ENCODE data around the gene MAIP1.

Gene MAIP1

GRCh38 chr2:199956062-199956380 lies 639 bp downstream of the MAIP1 start:
- Histone ChIP-seq H3K4me1 (ENCODE audit: low read length) (peaks cover 5% of the 10 kb centered on the region; the same call in 1 of the 2 replicates), H3K9me3 (replicated peaks; ENCODE audit: insufficient read depth, low read length) (no peaks in the 10 kb centered on the region), H3K9me2 (replicated peaks; ENCODE audit: insufficient read depth, low read length) (no peaks in the 10 kb centered on the region), H3K27ac (ENCODE audit: low read length) (peak overlapping the region; percentile 84; the same call in 1 of the 2 replicates), H3K4me3 (ENCODE audit: low read length) (peak overlapping the region; percentile 87), H3K36me3 (replicated peaks; ENCODE audit: insufficient read depth, low read length) (peaks cover 5% of the 10 kb centered on the region; the same call in 1 of the 2 replicates), H3K79me2 (ENCODE audit: low read length) (peaks cover 70% of the 10 kb centered on the region), H3F3A (ENCODE audit: insufficient read depth, low read length) (no peaks in the 10 kb centered on the region), H4K20me1 (ENCODE audit: insufficient read depth, low read length) (no peaks in the 10 kb centered on the region), H2AFZ (ENCODE audit: low read length) (peak overlapping the region; percentile 66), H3K4me2 (ENCODE audit: low read depth, low read length) (peak overlapping the region; percentile 73), H3K27me3 (replicated peaks; ENCODE audit: insufficient read depth, low read length) (no peaks in the 10 kb centered on the region), H3K9ac (ENCODE audit: low read length) (peak overlapping the region; percentile 89)
- no peak for DNase-seq
- TF ChIP-seq EZH2 (optimal IDR thresholded peaks at IDR 0.05; ENCODE audit: low read depth, low read length) (no peak), EZH2phosphoT487 (IDR thresholded peaks at IDR 0.05; ENCODE audit: low read length) (no peak), CTCF (IDR thresholded peaks at IDR 0.05; ENCODE audit: low read length) (no peak)

GRCh38 chr2:199958014-199958413 lies 2.6 kb downstream of the MAIP1 start:
- no peak overlapping the region for H3K9ac ChIP-seq (ENCODE audit: low read length)
- H3K4me2 ChIP-seq (ENCODE audit: low read depth, low read length): no peak overlapping the region
- no peak for DNase-seq
- H3K27ac ChIP-seq (ENCODE audit: low read length): no peak overlapping the region
- H3K9me2 ChIP-seq (replicated peaks; ENCODE audit: insufficient read depth, low read length): no peaks in the 10 kb centered on the region
- H3K36me3 ChIP-seq (replicated peaks; ENCODE audit: insufficient read depth, low read length): peaks cover 13% of the 10 kb centered on the region; the same call in 1 of the 2 replicates
- no peak for TF ChIP-seq EZH2phosphoT487 (IDR thresholded peaks at IDR 0.05; ENCODE audit: low read length)
- H3K4me1 ChIP-seq (ENCODE audit: low read length): peaks cover 5% of the 10 kb centered on the region; the same call in 1 of the 2 replicates
- no peak overlapping the region for H2AFZ ChIP-seq (ENCODE audit: low read length)
- H3K9me3 ChIP-seq (replicated peaks; ENCODE audit: insufficient read depth, low read length): no peaks in the 10 kb centered on the region
- no peaks in the 10 kb centered on the region for H3F3A ChIP-seq (ENCODE audit: insufficient read depth, low read length)
- no peaks in the 10 kb centered on the region for H3K27me3 ChIP-seq (replicated peaks; ENCODE audit: insufficient read depth, low read length)
- H3K79me2 ChIP-seq (ENCODE audit: low read length): peaks cover 59% of the 10 kb centered on the region
- no peak overlapping the region for H3K4me3 ChIP-seq (ENCODE audit: low read length)
- H4K20me1 ChIP-seq (ENCODE audit: insufficient read depth, low read length): no peaks in the 10 kb centered on the region

- peaks cover 17% of the 10 kb centered on the region; the same call in 1 of the 2 replicates for H3K36me3 ChIP-seq (replicated peaks; ENCODE audit: insufficient read depth, low read length)
- no peak overlapping the region for H3K4me2 ChIP-seq (ENCODE audit: low read depth, low read length)
- no peak for TF ChIP-seq EZH2 (optimal IDR thresholded peaks at IDR 0.05; ENCODE audit: low read depth, low read length)
- TF ChIP-seq EZH2phosphoT487 (IDR thresholded peaks at IDR 0.05; ENCODE audit: low read length): no peak
- TF ChIP-seq CTCF (IDR thresholded peaks at IDR 0.05; ENCODE audit: low read length): no peak
These were observed 6.8 kb downstream of the MAIP1 start for GRCh38 chr2:199962203-199962602.

GRCh38 chr2:199966405-199966804 lies 11.0 kb downstream of the MAIP1 start:
- H3K9ac ChIP-seq (ENCODE audit: low read length): no peak overlapping the region
- DNase-seq: no peak
- H3K27ac ChIP-seq (ENCODE audit: low read length): no peak overlapping the region
- TF ChIP-seq EZH2 (optimal IDR thresholded peaks at IDR 0.05; ENCODE audit: low read depth, low read length) (no peak), EZH2phosphoT487 (IDR thresholded peaks at IDR 0.05; ENCODE audit: low read length) (no peak), CTCF (IDR thresholded peaks at IDR 0.05; ENCODE audit: low read length) (no peak)
- no peaks in the 10 kb centered on the region for H3K9me2 ChIP-seq (replicated peaks; ENCODE audit: insufficient read depth, low read length)
- no peaks in the 10 kb centered on the region for H3K9me3 ChIP-seq (replicated peaks; ENCODE audit: insufficient read depth, low read length)
- no peaks in the 10 kb centered on the region for H3K79me2 ChIP-seq (ENCODE audit: low read length)
- no peaks in the 10 kb centered on the region for H3F3A ChIP-seq (ENCODE audit: insufficient read depth, low read length)
- no peak overlapping the region for H2AFZ ChIP-seq (ENCODE audit: low read length)
- H3K27me3 ChIP-seq (replicated peaks; ENCODE audit: insufficient read depth, low read length): no peaks in the 10 kb centered on the region
- H3K4me1 ChIP-seq (ENCODE audit: low read length): no peaks in the 10 kb centered on the region
- no peaks in the 10 kb centered on the region for H4K20me1 ChIP-seq (ENCODE audit: insufficient read depth, low read length)
- H3K4me2 ChIP-seq (ENCODE audit: low read depth, low read length): no peak overlapping the region
- H3K4me3 ChIP-seq (ENCODE audit: low read length): no peak overlapping the region
- peaks cover 12% of the 10 kb centered on the region; the same call in 1 of the 2 replicates for H3K36me3 ChIP-seq (replicated peaks; ENCODE audit: insufficient read depth, low read length)

More at GRCh38 chr2:199962203-199962602, 6.8 kb downstream of the MAIP1 start:
- no peak overlapping the region for H3K9ac ChIP-seq (ENCODE audit: low read length)
- H3F3A ChIP-seq (ENCODE audit: insufficient read depth, low read length): no peaks in the 10 kb centered on the region
- H3K4me1 ChIP-seq (ENCODE audit: low read length): no peaks in the 10 kb centered on the region
- H3K9me2 ChIP-seq (replicated peaks; ENCODE audit: insufficient read depth, low read length): no peaks in the 10 kb centered on the region
- no peak for DNase-seq
- H3K27ac ChIP-seq (ENCODE audit: low read length): no peak overlapping the region
- H2AFZ ChIP-seq (ENCODE audit: low read length): no peak overlapping the region
- H3K27me3 ChIP-seq (replicated peaks; ENCODE audit: insufficient read depth, low read length): no peaks in the 10 kb centered on the region
- no peaks in the 10 kb centered on the region for H4K20me1 ChIP-seq (ENCODE audit: insufficient read depth, low read length)
- H3K4me3 ChIP-seq (ENCODE audit: low read length): no peak overlapping the region
- H3K79me2 ChIP-seq (ENCODE audit: low read length): peaks cover 18% of the 10 kb centered on the region
- no peaks in the 10 kb centered on the region for H3K9me3 ChIP-seq (replicated peaks; ENCODE audit: insufficient read depth, low read length)

Data from MM.1S (cell line).